Kidney capillary endothelial cell (primary cell): ENCODE data around the gene PDK1.

ENCODE experiments used
- DNase-seq: peaks from one replicate; pipeline ENCODE4 v3.0.0-alpha.2; 2018; ENCODE audit warnings: low spot score

PDK1 gene

DNA sequence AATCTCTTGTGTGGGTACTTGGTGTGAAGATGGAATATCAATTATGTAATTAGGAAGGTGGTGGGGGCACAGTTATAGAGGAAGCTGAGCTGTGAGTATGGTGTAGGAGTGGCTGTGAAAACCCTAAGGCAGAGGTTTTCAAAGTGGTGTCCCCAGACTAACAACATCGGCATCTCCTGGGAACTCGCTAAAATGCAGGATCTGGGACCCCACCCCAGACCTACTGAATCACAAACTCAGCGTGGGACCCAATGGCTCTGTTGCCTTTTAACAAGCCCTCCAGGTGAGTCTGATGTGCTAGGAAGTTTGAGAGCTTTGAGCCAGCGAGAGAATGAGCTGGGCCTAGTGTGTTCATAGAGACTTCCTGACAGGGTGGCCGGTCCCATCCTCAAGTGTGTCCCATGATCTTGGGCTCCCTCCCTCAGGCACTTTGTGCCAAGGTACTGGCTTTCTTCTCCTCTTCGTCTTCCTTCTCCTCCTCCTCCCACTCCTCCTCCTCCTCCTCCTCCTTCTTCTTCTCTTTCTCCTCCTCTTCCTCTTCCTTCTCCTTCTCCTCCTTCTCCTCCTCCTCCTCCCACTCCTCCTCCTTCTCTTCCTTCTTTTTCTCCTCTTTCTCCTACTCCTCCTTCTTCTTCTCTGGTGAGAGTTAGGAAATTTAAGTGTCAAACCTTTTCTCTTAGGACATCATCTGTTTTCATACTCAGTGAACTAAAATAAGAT is 86.6 kb downstream of the PDK1 start:
- DNase-seq: no peak

DNA sequence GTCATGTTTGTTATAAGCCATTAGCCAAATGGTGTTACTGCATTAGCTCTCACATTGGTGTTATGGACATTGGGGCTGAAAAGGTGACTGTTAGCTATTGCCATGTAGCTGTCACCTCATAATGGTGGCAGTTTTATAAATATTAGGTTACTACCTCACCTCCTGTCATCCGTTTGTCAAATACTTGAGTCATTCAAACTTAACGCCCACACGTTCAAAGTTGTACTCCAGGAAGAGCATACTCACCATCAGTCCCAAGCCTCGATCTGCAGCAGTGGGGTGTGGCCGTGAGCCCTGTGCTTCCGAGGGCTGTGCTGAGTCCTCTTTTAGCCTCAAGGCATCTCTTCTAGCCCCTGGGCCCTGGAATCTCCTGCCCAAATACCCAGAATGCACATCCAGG is 87.3 kb downstream of the PDK1 start:
- DNase-seq: no peak

DNA sequence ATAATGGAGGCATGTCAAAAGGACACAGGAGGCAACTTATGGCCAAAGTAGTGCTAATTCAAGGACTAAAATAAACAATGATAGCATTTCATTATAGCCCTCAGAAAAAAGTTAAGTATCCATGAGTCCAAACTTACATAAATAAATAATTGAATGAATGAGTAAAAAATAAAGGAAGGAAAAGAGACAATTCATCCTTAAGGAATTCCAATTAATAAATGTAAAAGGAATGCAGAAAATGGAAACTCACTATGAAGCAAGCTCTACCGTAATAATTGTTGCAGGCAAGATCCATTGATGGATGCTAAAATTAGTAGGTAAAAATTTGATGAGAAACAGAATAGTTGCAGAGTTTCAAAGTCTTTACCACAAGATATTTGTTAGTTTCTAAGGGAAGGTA is 91.5 kb downstream of the PDK1 start:
- DNase-seq: no peak

DNA sequence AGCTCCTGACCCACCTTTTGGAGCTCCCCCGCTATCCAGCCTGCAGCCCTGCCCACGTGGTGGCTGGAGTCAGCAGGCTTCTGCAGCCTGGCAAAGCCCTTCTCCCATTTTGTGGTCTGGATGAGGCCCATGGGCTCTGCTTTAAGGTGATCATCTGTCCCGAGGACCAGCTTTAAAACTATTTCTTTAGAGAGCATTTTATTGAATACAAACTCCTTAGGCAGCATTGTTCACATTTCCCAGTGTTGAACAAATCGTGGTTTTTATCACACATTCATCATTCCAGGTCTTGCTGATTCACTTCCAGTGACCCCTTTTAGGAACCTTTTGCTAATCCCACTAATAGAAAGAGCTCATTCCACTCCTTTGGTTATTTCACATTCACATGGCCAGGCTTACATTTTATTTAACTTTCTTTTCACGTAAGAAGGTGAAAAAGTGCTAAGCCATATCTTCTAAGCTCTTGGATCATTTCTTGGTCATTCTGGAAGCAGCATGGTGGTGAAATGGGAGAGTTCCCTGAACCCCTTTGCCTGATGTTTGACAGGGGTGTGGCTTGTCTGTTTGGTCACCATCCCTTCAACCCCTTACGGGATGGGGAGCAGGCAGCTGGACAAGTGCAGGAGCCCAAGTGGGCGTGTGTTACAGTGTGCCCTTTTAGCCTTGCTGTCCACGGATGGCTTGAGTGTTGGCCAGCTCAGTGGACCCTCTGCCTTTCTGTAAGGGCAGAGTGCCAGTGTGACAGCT is 99.4 kb downstream of the PDK1 start:
- DNase-seq: no peak

DNA sequence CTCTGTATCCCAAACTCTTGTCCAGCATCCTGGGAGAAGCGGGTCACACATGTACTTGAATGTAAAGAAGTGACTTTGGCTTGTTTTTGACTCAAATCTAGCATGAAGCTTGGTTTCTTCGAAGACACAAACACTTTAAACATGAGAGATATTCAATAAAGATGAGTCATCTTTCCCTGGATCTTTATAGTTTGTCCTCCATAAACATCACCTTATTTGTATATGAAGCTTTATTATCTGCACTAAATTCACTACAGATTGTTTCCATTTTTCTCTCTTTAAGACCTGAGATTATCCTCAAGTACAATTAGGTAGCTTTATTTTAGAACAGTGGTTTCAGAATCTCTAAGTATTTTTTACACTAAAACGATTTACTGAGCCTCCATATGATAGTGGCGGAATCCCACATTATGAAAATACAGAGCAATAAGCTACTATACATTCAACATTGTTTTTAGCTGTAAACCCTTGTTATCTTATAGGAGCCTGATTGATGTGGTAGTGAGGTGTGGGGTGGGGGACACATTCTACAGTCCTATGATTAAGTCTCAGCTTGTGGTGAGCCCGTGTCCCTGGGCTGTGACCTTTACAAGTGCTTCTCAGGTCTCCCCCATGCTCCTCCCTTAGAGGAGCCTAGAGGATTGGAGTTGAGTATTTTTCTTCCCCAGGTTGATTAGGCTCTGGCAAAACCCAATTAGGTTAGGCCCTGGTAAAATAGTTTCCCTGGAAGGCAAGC is 100.1 kb downstream of the PDK1 start:
- DNase-seq: no peak
